Measurements from ENCODE around the gene DNAH9. TPM values are rescaled to one million over a fixed set of nuclear protein-coding genes. Genes with fewer than 3 reads are reported as not detected.

Gene DNAH9
- total RNA-seq, 1 donor from 2014 or later: 0.41 TPM

DNA sequence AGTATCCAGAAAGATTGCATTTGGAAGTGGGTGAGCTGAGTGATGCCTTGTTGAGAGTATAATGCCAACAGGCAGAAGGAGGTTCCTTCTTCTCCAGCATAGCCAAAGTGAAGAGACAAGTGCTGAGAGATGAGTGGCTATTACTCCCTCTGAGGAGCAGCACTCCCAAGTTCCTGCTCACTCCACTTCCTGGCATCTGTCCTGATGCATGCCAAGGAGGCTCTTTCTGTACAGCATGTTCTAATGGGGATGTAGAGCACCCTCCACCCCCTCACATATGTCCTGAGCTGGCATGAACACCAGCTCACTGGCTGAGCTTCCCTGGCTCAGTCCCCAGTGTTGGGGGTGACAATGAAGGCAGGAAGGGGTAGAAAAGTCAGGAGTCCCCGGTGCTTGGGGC is 44.2 kb upstream of the DNAH9 start:
- TF ChIP-seq, protein P1, sequence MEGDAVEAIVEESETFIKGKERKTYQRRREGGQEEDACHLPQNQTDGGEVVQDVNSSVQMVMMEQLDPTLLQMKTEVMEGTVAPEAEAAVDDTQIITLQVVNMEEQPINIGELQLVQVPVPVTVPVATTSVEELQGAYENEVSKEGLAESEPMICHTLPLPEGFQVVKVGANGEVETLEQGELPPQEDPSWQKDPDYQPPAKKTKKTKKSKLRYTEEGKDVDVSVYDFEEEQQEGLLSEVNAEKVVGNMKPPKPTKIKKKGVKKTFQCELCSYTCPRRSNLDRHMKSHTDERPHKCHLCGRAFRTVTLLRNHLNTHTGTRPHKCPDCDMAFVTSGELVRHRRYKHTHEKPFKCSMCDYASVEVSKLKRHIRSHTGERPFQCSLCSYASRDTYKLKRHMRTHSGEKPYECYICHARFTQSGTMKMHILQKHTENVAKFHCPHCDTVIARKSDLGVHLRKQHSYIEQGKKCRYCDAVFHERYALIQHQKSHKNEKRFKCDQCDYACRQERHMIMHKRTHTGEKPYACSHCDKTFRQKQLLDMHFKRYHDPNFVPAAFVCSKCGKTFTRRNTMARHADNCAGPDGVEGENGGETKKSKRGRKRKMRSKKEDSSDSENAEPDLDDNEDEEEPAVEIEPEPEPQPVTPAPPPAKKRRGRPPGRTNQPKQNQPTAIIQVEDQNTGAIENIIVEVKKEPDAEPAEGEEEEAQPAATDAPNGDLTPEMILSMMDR (IDR thresholded peaks at IDR 0.05): no peak

DNA sequence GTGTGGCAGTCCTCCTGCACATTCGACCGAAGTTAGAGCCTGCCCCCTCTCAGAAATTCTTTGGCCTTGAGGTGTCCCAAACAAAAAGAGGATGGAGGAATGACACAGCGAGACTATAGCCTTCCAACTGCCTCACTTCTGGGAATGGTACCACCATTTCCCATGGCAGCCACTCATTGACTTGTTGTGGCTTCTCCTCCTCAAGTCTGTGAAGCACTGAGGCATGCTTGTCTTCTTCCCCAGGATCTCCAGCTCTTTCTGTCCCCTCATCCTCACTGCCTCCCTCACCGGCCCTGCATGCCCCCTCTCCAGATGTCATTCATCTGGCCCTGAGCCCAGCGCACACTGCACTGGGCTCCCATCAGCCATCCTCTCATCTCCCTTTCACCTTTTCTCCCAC is 43.7 kb upstream of the DNAH9 start:
- intact Hi-C loops (cut with DNase I): no loop called here
- ATAC-seq: no peak
- H3K4me1 ChIP-seq: no peaks in the 10 kb centered on the region

More for the DNA sequence above, 44.2 kb upstream of the DNAH9 start:
- intact Hi-C loops (cut with DNase I): no loop called here
- no peak overlapping the region for H3K4me3 ChIP-seq
- H3K27me3 ChIP-seq: no peaks in the 10 kb centered on the region
- DNase-seq (no peak), ATAC-seq (no peak)
- H3K4me1 ChIP-seq: no peaks in the 10 kb centered on the region
- H3K36me3 ChIP-seq: no peaks in the 10 kb centered on the region
- no peak overlapping the region for H3K27ac ChIP-seq
- H3K9me3 ChIP-seq: no peaks in the 10 kb centered on the region

DNA sequence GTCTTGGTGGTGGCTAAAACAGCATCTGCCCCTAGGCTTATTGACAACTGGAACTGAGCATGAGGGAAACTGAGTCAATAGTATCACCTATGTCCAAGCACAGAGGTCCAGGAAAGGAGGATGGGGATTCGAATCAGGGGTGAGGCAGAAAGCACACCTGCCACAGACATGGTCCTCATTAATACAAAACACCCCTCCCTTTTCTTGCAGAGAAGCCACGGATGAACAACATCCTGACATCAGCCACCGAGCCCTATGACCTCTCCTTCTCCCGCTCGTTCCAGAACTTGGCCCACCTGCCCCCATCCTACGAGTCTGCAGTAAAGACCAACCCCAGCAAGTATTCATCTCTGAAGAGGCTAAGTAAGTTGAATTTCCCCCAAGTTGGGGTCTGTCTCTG is 42.7 kb upstream of the DNAH9 start:
- H3K4me3 ChIP-seq: no peak overlapping the region
- TF ChIP-seq, protein P1 (IDR thresholded peaks at IDR 0.05): no peak
- H3K27ac ChIP-seq: no peak overlapping the region
- no peak for ATAC-seq
- no peaks in the 10 kb centered on the region for H3K27me3 ChIP-seq
- no peaks in the 10 kb centered on the region for H3K4me1 ChIP-seq
- H3K9me3 ChIP-seq: no peaks in the 10 kb centered on the region
- no peak for DNase-seq
- no peaks in the 10 kb centered on the region for H3K36me3 ChIP-seq
- intact Hi-C loops (cut with DNase I): no loop called here

More for the DNA sequence above, 43.7 kb upstream of the DNAH9 start:
- H3K27me3 ChIP-seq: no peaks in the 10 kb centered on the region
- H3K9me3 ChIP-seq: no peaks in the 10 kb centered on the region
- H3K27ac ChIP-seq: no peak overlapping the region
- no peak overlapping the region for H3K4me3 ChIP-seq
- DNase-seq: no peak
- TF ChIP-seq, protein P1 (IDR thresholded peaks at IDR 0.05): no peak
- H3K36me3 ChIP-seq: no peaks in the 10 kb centered on the region

DNA sequence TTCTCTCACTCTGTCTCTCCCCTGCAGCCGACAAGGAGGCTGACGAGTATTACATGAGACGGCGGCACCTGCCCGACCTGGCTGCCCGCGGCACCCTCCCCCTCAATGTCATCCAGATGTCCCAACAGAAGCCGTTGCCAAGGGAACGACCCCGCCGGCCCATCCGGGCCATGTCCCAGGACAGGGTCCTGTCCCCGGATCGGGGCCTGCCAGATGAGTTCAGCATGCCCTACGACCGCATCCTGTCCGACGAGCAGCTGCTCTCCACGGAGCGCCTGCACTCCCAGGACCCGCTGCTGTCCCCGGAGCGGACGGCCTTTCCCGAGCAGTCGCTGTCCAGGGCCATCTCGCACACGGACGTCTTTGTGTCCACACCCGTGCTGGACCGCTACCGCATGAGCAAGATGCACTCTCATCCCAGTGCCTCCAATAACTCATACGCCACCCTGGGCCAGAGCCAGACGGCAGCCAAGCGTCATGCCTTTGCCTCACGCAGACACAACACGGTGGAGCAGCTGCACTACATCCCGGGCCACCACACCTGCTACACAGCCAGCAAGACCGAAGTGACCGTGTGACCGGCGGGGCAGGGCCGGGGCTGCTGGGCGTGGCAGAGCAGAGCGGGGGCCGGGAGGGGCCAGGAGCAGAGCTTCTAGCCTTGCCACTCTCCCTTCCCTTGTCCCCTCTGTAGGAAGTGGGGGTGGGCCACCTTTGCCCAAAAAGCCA is 40.4 kb upstream of the DNAH9 start:
- Histone ChIP-seq H3K36me3 (no peaks in the 10 kb centered on the region), H3K4me1 (no peaks in the 10 kb centered on the region), H3K27ac (no peak overlapping the region), H3K27me3 (no peaks in the 10 kb centered on the region), H3K9me3 (no peaks in the 10 kb centered on the region), H3K4me3 (no peak overlapping the region)
- no peak for DNase-seq
- intact Hi-C loops (cut with DNase I): no loop called here
- ATAC-seq: no peak
- TF ChIP-seq, protein P1 (IDR thresholded peaks at IDR 0.05): no peak

DNA sequence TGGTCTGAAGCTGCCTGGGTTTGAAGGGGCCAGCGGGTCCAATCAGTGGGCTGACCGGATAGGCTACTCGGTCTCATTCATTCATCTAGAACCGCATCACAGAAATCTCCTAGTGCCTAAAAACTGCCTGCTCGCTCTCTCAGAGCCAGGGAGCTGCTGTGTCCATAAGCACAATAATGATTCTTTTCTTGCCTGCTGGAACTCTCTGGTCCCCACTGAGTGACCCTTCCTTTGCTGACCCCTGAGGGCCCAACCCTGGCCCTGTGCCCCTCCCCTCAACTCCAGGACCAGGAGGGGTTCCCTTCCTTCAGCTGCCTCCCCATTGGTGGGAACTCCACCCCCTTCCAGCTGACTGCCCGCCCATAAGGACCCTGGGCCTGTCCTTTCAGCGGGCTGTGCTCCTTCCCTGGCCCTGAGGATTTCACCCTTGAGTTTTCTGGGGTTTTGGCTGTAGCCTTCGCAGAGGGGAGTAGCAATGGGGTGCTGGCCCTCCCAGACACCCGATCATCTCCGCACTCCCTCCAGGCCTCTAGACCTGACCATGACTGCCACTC is 39.5 kb upstream of the DNAH9 start:
- no peaks in the 10 kb centered on the region for H3K4me1 ChIP-seq
- TF ChIP-seq, protein P1 (IDR thresholded peaks at IDR 0.05): no peak
- H3K27me3 ChIP-seq: no peaks in the 10 kb centered on the region
- no peaks in the 10 kb centered on the region for H3K36me3 ChIP-seq
- H3K27ac ChIP-seq: no peak overlapping the region
- DNase-seq (no peak), ATAC-seq (no peak)
- intact Hi-C loops (cut with DNase I): no loop called here
- H3K4me3 ChIP-seq: no peak overlapping the region
- H3K9me3 ChIP-seq: no peaks in the 10 kb centered on the region
